ENCODE results near the gene GMEB1.
A peak's percentile ranks its signal among the peaks of the same experiment; 100 is the strongest.
"Not testable (repeated sequence)": the region's sequence is repeated elsewhere in the genome, so short reads cannot be mapped to it uniquely, and the experiment has no call there.

GMEB1 gene

GRCh38 chr1:28675924-28676257 is 7.3 kb downstream of the GMEB1 start:
- FAIRE-seq, result no peak

GRCh38 chr1:28680151-28680550 is 11.6 kb downstream of the GMEB1 start:
- no peak for FAIRE-seq

- no peak for FAIRE-seq
These were observed 14.3 kb downstream of the GMEB1 start for GRCh38 chr1:28682840-28683239.

- FAIRE-seq, result no peak
These were observed 16.4 kb downstream of the GMEB1 start for GRCh38 chr1:28684937-28685336.

GRCh38 chr1:28691627-28692026 is 23.0 kb downstream of the GMEB1 start:
- FAIRE-seq, result not testable (repeated sequence)

- FAIRE-seq, result peak; percentile 29
These were observed 35.0 kb downstream of the GMEB1 start for GRCh38 chr1:28703629-28704028.

GRCh38 chr1:28716336-28716735 is 47.8 kb downstream of the GMEB1 start:
- FAIRE-seq, result no peak

- FAIRE-seq, result no peak
These were observed 49.6 kb downstream of the GMEB1 start for GRCh38 chr1:28718166-28718565.

- FAIRE-seq, result no peak
These were observed 50.2 kb downstream of the GMEB1 start for GRCh38 chr1:28718586-28719331.

GRCh38 chr1:28719332-28719619 is 50.7 kb downstream of the GMEB1 start:
- FAIRE-seq, result no peak

- FAIRE-seq, result no peak
These were observed 51.8 kb downstream of the GMEB1 start for GRCh38 chr1:28720376-28720775.

GRCh38 chr1:28721927-28722326 is 53.3 kb downstream of the GMEB1 start:
- not testable (repeated sequence) for FAIRE-seq

- FAIRE-seq, result not testable (repeated sequence)
These were observed 56.8 kb downstream of the GMEB1 start for GRCh38 chr1:28725365-28725764.

- FAIRE-seq, result no peak
These were observed 67.4 kb downstream of the GMEB1 start for GRCh38 chr1:28735961-28736449.

GRCh38 chr1:28736450-28737306 is 68.1 kb downstream of the GMEB1 start, which contains the start of gene YTHDF2:
TSS of gene YTHDF2 (plus strand) at chr1:28736940. CDS start at chr1:28737121, 181 bp downstream.
- no peak for FAIRE-seq

- no peak for FAIRE-seq
These were observed 68.9 kb downstream of the GMEB1 start for GRCh38 chr1:28737307-28738132.

- FAIRE-seq, result no peak
These were observed 71.5 kb downstream of the GMEB1 start for GRCh38 chr1:28740118-28740517.

- no peak for FAIRE-seq
These were observed 75.6 kb downstream of the GMEB1 start for GRCh38 chr1:28744184-28744583.

GRCh38 chr1:28745653-28746173 is 77.1 kb downstream of the GMEB1 start:
- no peak for FAIRE-seq

- FAIRE-seq, result no peak
These were observed 81.7 kb downstream of the GMEB1 start for GRCh38 chr1:28750330-28750729.

- not testable (repeated sequence) for FAIRE-seq
These were observed 82.2 kb downstream of the GMEB1 start for GRCh38 chr1:28750771-28751294.

- no peak for FAIRE-seq
These were observed 82.9 kb downstream of the GMEB1 start for GRCh38 chr1:28751315-28752060.
